ENCODE data around the gene STK32A.

DNA sequence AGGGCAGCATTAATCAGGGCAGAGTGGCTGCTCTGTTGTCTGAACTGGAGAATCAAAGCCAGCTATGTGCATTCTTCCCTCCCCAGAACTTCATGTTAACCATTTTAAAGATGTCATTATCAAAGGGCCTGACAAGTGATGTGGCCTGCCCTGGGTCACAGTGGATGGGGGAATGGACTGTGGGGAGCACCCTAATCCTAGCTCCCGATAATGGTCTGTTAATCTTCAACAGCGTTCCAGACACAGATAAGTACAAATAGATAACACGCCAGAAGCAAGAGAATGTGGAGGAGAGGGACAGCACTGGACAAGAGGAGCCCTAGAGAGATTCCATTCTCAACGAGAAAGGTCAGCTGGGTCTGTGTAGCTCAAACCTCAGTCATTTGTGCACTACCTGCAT lies 197.5 kb downstream of the STK32A start:
- no peak for TF ChIP-seq POLR2A (IDR thresholded peaks at IDR 0.05; ENCODE audit: low read depth, low read length)
- TF ChIP-seq POLR2AphosphoS5 (IDR thresholded peaks at IDR 0.05; ENCODE audit: low read depth, low read length): no peak

All from GM12892 (cell line).